HepG2 (cell line): Measurements from ENCODE around the gene MAN1B1. TPM values are rescaled to one million over a fixed set of nuclear protein-coding genes. Genes with fewer than 3 reads are reported as not detected.

Experiments
- CBFB ChIP-seq: sonication (generic); formaldehyde crosslinking; IDR thresholded peaks from 2 replicates; pipeline ENCODE4 v1.4.0; 2020; ENCODE audit warnings: missing genetic modification reagents
- IRX3 ChIP-seq: sonication (generic); formaldehyde crosslinking; IDR thresholded peaks from 2 replicates; pipeline ENCODE4 v1.8.1; 2023; ENCODE audit warnings: mild to moderate bottlenecking, low read depth, missing genetic modification reagents, borderline replicate concordance
- JUNB ChIP-seq: sonication (generic); formaldehyde crosslinking; IDR thresholded peaks from 2 replicates; pipeline ENCODE4 v1.8.0; 2022; ENCODE audit warnings: missing genetic modification reagents, mild to moderate bottlenecking, borderline replicate concordance
- KLF15 ChIP-seq: sonication (generic); formaldehyde crosslinking; IDR thresholded peaks from 2 replicates; pipeline ENCODE4 v1.8.1; 2023; ENCODE audit warnings: borderline replicate concordance, mild to moderate bottlenecking, inconsistent platforms, missing genetic modification reagents, mixed read lengths
- KLF6 ChIP-seq: IDR thresholded peaks from 2 replicates; pipeline ENCODE4 v1.8.0; 2016; ENCODE audit warnings: missing biosample characterization, missing genetic modification reagents
- MAFK ChIP-seq, 2 experiments: IDR thresholded peaks in 1 of 2; conservative IDR thresholded peaks in 1 of 2; 2 replicates each; pipeline ENCODE4 v1.6.1; 2011; ENCODE audit warnings: improper control_type of control experiment in 2 of 2, low read length in 2 of 2
- MEF2D ChIP-seq: sonication (generic); formaldehyde crosslinking; IDR thresholded peaks from 2 replicates; pipeline ENCODE4 v1.5.1; 2020; ENCODE audit warnings: mild to moderate bottlenecking, missing genetic modification reagents
- MTF2 ChIP-seq: sonication (generic); formaldehyde crosslinking; IDR thresholded peaks from 2 replicates; pipeline ENCODE4 v1.5.0; 2020; ENCODE audit warnings: missing genetic modification reagents, borderline replicate concordance
- NCOA2 ChIP-seq: sonication (generic); formaldehyde crosslinking; IDR thresholded peaks from 2 replicates; pipeline ENCODE4 v1.8.0; 2022; ENCODE audit warnings: inconsistent platforms
- NFIB ChIP-seq: sonication (generic); formaldehyde crosslinking; IDR thresholded peaks from 2 replicates; pipeline ENCODE4 v1.9.0; 2021; ENCODE audit warnings: missing genetic modification reagents, mild to moderate bottlenecking, borderline replicate concordance
- PCBP1 ChIP-seq: fragments of 200-400 bp; formaldehyde crosslinking; IDR thresholded peaks from 2 replicates; pipeline ENCODE4 v1.6.1; 2017; ENCODE audit warnings: mild to moderate bottlenecking, low read depth, low read length, borderline replicate concordance
- POLR2A ChIP-seq, 2 experiments: IDR thresholded peaks; 2 replicates each; pipeline ENCODE4 v1.6.1; 2011; ENCODE audit warnings: low read depth in 2 of 2, low read length in 2 of 2, mild to moderate bottlenecking in 1 of 2, moderate library complexity in 1 of 2; ENCODE audit not compliant: insufficient read depth in 1 of 2
- STAT5B ChIP-seq: sonication (generic); formaldehyde crosslinking; IDR thresholded peaks from 2 replicates; pipeline ENCODE4 v1.4.0; 2020; ENCODE audit warnings: missing genetic modification reagents
- TSC22D2 ChIP-seq: sonication (generic); formaldehyde crosslinking; IDR thresholded peaks from 2 replicates; pipeline ENCODE4 v1.5.1; 2020; ENCODE audit warnings: missing genetic modification reagents, mild to moderate bottlenecking, borderline replicate concordance
- XRCC5 ChIP-seq: fragments of 200-400 bp; formaldehyde crosslinking; optimal IDR thresholded peaks from 2 replicates; pipeline ENCODE3; 2017; ENCODE audit warnings: mild to moderate bottlenecking, low read length
- ZNF121 ChIP-seq: sonication (generic); formaldehyde crosslinking; IDR thresholded peaks from 2 replicates; pipeline ENCODE4 v1.5.0; 2020; ENCODE audit warnings: mild to moderate bottlenecking, missing genetic modification reagents
- ZNF557 ChIP-seq: sonication (generic); formaldehyde crosslinking; IDR thresholded peaks from 2 replicates; pipeline ENCODE4 v1.4.0; 2020; ENCODE audit warnings: missing genetic modification reagents
- ZNF572 ChIP-seq: sonication (generic); formaldehyde crosslinking; IDR thresholded peaks from 2 replicates; pipeline ENCODE4 v1.5.1; 2020; ENCODE audit warnings: mild to moderate bottlenecking, missing genetic modification reagents
- ZNF792 ChIP-seq: IDR thresholded peaks from 2 replicates; pipeline ENCODE4 v1.6.1; 2016
- polyA plus RNA-seq, 8 experiments: library from polyadenylated mRNA; depleted of rRNA in 3 of 8; stranded (reverse) in 7 of 8; unstranded in 1 of 8; fragments of >200 nt; fragmentation: Illumina TruSeq in 4 of 8; extraction: Trizol in 4 of 8; gene quantifications; 2 replicates each; pipeline versions ENCODE4 v1.2.1 to v1.2.3, GENCODE V29; 2011 to 2016; ENCODE audit warnings: low read depth in 4 of 8, missing spikeins in 1 of 8, mixed read lengths in 1 of 8; ENCODE audit not compliant: insufficient read depth in 1 of 8
- total RNA-seq, 5 experiments: library from RNA; depleted of rRNA; stranded (reverse); fragments of >200 nt; fragmentation: Illumina TruSeq; extraction: Trizol; gene quantifications; 2 replicates each; pipeline ENCODE4 v1.2.3, GENCODE V29; 2016; ENCODE audit warnings: low read depth in 1 of 5
- TF ChIP-seq, protein P1 (sequence below): sonication (generic); formaldehyde crosslinking; IDR thresholded peaks from 2 replicates; pipeline ENCODE4 v1.4.0; 2020; ENCODE audit warnings: missing genetic modification reagents
- TF ChIP-seq, protein P2 (sequence below): sonication (generic); formaldehyde crosslinking; IDR thresholded peaks from 2 replicates; pipeline ENCODE4 v1.5.0; 2020; ENCODE audit warnings: missing genetic modification reagents
- TF ChIP-seq, protein P3 (sequence below): IDR thresholded peaks from 2 replicates; pipeline ENCODE4 v1.6.1; 2012; ENCODE audit warnings: low read length, improper control_type of control experiment

MAN1B1 gene
- total and polyA plus RNA-seq, 2 of the 13 experiments (the other 11 are each of a cell fraction or from before 2014, with no cell fraction given) = 48.9 to 59.5 TPM

DNA sequence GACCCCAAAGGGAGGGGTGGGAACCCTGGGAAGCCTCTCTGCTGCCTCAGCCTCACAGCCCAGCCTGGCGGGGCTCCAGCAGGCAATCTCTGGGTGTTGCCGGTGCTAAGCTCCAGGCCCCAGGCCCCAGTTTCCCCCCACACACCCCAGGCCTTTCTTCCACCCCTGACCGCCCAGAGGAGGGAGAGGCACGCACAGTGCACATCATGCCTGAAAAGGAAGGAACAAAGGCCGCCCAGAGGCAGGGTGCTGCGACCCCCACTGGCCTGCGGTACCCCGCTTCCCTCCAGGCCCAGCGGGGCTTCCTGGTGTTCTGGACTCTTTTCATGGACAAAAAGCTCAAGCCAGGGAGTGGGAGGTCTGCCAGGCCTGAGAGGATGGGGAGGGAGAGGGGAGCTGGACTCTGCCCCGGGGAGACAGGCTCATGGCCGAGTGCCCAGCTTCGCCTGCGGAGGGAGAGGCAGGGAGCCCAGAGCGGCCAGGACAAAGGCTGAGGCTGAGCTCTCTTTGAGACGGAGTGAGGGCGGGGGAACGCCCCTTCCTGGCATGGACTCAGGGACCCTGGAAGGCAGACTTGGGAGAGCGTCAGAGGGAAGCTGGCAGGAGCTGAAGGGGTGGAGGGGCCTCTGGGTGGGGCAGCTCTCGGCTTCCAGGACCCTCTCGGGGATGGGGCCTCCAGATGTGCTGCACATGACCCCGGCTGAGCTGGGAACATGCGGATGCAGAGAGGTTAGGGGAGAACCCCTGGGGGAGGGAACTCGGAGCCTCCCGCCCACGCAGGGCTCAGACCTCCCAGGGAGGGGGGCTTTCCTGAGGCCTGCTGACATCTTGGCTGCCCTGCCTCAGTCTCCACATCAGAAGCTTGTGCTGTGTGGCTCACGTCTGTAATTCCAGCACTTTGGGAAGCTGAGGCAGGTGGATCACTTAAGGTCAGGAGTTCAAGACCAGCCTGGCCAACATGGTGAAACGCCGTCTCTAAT lies 31.1 kb upstream of the MAN1B1 start (continued):
- TF ChIP-seq, protein P1, sequence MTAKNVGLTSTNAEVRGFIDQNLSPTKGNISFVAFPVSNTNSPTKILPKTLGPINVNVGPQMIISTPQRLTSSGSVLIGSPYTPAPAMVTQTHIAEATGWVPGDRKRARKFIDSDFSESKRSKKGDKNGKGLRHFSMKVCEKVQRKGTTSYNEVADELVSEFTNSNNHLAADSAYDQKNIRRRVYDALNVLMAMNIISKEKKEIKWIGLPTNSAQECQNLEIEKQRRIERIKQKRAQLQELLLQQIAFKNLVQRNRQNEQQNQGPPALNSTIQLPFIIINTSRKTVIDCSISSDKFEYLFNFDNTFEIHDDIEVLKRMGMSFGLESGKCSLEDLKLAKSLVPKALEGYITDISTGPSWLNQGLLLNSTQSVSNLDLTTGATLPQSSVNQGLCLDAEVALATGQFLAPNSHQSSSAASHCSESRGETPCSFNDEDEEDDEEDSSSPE (CRISPR knock-in tag) = peak; percentile 24; the same call in 1 of the 2 replicates
- no peak for TF ChIP-seq ZNF572 (CRISPR knock-in tag)
- TF ChIP-seq STAT5B (CRISPR knock-in tag) = no peak
- no peak for TF ChIP-seq KLF15 (CRISPR knock-in tag)
- TF ChIP-seq, protein P2, sequence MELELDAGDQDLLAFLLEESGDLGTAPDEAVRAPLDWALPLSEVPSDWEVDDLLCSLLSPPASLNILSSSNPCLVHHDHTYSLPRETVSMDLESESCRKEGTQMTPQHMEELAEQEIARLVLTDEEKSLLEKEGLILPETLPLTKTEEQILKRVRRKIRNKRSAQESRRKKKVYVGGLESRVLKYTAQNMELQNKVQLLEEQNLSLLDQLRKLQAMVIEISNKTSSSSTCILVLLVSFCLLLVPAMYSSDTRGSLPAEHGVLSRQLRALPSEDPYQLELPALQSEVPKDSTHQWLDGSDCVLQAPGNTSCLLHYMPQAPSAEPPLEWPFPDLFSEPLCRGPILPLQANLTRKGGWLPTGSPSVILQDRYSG (CRISPR knock-in tag) = no peak
- 0 out of 2 replicates have a peak, but pooled peaks have one; percentile 28 for TF ChIP-seq CBFB (CRISPR knock-in tag)
- no peak for TF ChIP-seq JUNB (CRISPR knock-in tag)
- peak; percentile 72 for TF ChIP-seq PCBP1
- TF ChIP-seq XRCC5 = peak; percentile 90
- TF ChIP-seq NCOA2 (CRISPR knock-in tag) = no peak
- no peak for TF ChIP-seq TSC22D2 (CRISPR knock-in tag)
- TF ChIP-seq MEF2D (CRISPR knock-in tag) = no peak
- 0 out of 2 replicates have a peak, but pooled peaks have one; percentile 5 for TF ChIP-seq IRX3 (CRISPR knock-in tag)
- no peak for TF ChIP-seq POLR2A (IDR thresholded peaks at IDR 0.05; ENCODE audit: insufficient read depth in 1 of 2, low read depth in 2 of 2, low read length in 2 of 2)
- TF ChIP-seq ZNF557 (CRISPR knock-in tag) = no peak
- TF ChIP-seq MAFK (conservative IDR thresholded peaks at IDR 0.05 in 1 of 2, IDR thresholded peaks at IDR 0.05 in 1 of 2; ENCODE audit: low read length in 2 of 2) = no peak
- TF ChIP-seq ZNF121 = 0 out of 2 replicates have a peak, but pooled peaks have one; percentile 15
- 0 out of 2 replicates have a peak, but pooled peaks have one; percentile 16 for TF ChIP-seq KLF6
- TF ChIP-seq ZNF792 = no peak
- TF ChIP-seq, protein P3, sequence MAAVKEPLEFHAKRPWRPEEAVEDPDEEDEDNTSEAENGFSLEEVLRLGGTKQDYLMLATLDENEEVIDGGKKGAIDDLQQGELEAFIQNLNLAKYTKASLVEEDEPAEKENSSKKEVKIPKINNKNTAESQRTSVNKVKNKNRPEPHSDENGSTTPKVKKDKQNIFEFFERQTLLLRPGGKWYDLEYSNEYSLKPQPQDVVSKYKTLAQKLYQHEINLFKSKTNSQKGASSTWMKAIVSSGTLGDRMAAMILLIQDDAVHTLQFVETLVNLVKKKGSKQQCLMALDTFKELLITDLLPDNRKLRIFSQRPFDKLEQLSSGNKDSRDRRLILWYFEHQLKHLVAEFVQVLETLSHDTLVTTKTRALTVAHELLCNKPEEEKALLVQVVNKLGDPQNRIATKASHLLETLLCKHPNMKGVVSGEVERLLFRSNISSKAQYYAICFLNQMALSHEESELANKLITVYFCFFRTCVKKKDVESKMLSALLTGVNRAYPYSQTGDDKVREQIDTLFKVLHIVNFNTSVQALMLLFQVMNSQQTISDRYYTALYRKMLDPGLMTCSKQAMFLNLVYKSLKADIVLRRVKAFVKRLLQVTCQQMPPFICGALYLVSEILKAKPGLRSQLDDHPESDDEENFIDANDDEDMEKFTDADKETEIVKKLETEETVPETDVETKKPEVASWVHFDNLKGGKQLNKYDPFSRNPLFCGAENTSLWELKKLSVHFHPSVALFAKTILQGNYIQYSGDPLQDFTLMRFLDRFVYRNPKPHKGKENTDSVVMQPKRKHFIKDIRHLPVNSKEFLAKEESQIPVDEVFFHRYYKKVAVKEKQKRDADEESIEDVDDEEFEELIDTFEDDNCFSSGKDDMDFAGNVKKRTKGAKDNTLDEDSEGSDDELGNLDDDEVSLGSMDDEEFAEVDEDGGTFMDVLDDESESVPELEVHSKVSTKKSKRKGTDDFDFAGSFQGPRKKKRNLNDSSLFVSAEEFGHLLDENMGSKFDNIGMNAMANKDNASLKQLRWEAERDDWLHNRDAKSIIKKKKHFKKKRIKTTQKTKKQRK = no peak
- no peak for TF ChIP-seq MTF2 (CRISPR knock-in tag)
- no peak for TF ChIP-seq NFIB (CRISPR knock-in tag)
